NCI-H2081 (cell line): ENCODE measurements around the gene PGS1.
"Not testable (repeated sequence)": the region's sequence is repeated elsewhere in the genome, so short reads cannot be mapped to it uniquely, and the experiment has no call there.

Experiments used
- DNase-seq, 2 experiments: peaks; one replicate each; lab custom pipeline; 2025; lab: John Stamatoyannopoulos, UW

Gene PGS1

GRCh38 chr17:78378225-78379130 is at the start of gene PGS1:
PGS1 (plus strand) TSS chr17:78378649; CDS start chr17:78378666, 17 bp downstream.
- DNase-seq, result peak; percentile 75 to 87

- DNase-seq, result no peak
Measured at GRCh38 chr17:78329263-78330059, 49.0 kb upstream of the PGS1 start.

GRCh38 chr17:78330570-78331224 is 47.8 kb upstream of the PGS1 start:
- no peak for DNase-seq

GRCh38 chr17:78331355-78331754 is 47.1 kb upstream of the PGS1 start:
- DNase-seq, result not testable (repeated sequence)

GRCh38 chr17:78332991-78333390 is 45.5 kb upstream of the PGS1 start:
- no peak for DNase-seq

GRCh38 chr17:78335209-78335608 is 43.2 kb upstream of the PGS1 start:
- no peak for DNase-seq

GRCh38 chr17:78337244-78338109 is 41.0 kb upstream of the PGS1 start:
- no peak for DNase-seq

- peak in 1 of 2 experiments; percentile 56 for DNase-seq
Measured at GRCh38 chr17:78338486-78339259, 39.8 kb upstream of the PGS1 start.

GRCh38 chr17:78340183-78340955 is 38.1 kb upstream of the PGS1 start:
- no peak for DNase-seq

- DNase-seq, result no peak
Measured at GRCh38 chr17:78341559-78342448, 36.6 kb upstream of the PGS1 start.

GRCh38 chr17:78342449-78343186 is 35.8 kb upstream of the PGS1 start:
- DNase-seq, result no peak

- no peak for DNase-seq
Measured at GRCh38 chr17:78343187-78343542, 35.3 kb upstream of the PGS1 start.

- DNase-seq, result no peak
Measured at GRCh38 chr17:78343543-78344201, 34.8 kb upstream of the PGS1 start.

- no peak for DNase-seq
Measured at GRCh38 chr17:78344666-78345065, 33.8 kb upstream of the PGS1 start.

GRCh38 chr17:78345172-78345571 is 33.3 kb upstream of the PGS1 start:
- DNase-seq, result no peak

- DNase-seq, result no peak
Measured at GRCh38 chr17:78345791-78346494, 32.5 kb upstream of the PGS1 start.
